Measurements from ENCODE around the gene AVPI1.

AVPI1 gene

DNA sequence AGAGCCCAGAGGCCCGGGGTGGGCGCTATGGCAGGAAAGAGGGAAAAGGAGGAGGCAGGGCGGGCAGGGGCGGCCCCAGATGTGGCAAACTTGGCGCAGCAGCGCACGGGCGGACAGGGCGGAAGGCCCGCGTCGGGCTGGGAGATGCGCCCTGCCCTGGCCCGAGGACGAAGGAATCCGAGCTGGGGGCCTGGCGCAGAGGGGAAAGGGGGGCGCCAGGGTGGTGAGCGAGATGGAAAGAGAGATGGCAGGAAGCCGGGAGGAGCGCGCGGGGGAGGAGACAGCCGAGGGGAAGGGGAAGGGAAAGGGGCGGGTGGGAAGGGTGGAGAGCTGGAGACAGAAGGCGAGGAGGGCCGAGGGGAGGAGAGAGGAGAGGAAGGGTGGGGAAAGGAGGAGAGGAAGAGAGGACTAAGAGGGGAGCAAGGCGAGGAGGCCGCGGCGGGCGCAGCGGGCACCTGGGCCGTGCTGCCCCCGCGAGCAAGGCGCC lies 26.3 kb upstream of the AVPI1 start, which contains the start of gene MARVELD1:
Gene MARVELD1 (plus strand): TSS at position 392 of the 487 bp plus-strand sequence. CDS start 147 bp downstream, outside the sequence.
- H3K4me2 ChIP-seq (ENCODE audit: low read depth, low read length, poor library complexity, severe bottlenecking): peak within 1 kb of the TSS; percentile 45
- no peaks in the 10 kb centered on the region for H3F3A ChIP-seq (ENCODE audit: insufficient read depth)
- no peak within 1 kb of the TSS for H3K27ac ChIP-seq (ENCODE audit: low read depth, low read length)
- H3K9ac ChIP-seq (ENCODE audit: low read length): no peak within 1 kb of the TSS
- no peaks in the 10 kb centered on the region for H3K36me3 ChIP-seq (ENCODE audit: low read length)
- no peaks in the 10 kb centered on the region for H3K27me3 ChIP-seq (ENCODE audit: low read length)
- no peak within 1 kb of the TSS for H3K4me3 ChIP-seq (ENCODE audit: insufficient read depth, low read length, poor library complexity, severe bottlenecking)
- no peak for TF ChIP-seq EZH2phosphoT487 (conservative IDR thresholded peaks at IDR 0.05; ENCODE audit: low read length)
- TF ChIP-seq, protein P1, sequence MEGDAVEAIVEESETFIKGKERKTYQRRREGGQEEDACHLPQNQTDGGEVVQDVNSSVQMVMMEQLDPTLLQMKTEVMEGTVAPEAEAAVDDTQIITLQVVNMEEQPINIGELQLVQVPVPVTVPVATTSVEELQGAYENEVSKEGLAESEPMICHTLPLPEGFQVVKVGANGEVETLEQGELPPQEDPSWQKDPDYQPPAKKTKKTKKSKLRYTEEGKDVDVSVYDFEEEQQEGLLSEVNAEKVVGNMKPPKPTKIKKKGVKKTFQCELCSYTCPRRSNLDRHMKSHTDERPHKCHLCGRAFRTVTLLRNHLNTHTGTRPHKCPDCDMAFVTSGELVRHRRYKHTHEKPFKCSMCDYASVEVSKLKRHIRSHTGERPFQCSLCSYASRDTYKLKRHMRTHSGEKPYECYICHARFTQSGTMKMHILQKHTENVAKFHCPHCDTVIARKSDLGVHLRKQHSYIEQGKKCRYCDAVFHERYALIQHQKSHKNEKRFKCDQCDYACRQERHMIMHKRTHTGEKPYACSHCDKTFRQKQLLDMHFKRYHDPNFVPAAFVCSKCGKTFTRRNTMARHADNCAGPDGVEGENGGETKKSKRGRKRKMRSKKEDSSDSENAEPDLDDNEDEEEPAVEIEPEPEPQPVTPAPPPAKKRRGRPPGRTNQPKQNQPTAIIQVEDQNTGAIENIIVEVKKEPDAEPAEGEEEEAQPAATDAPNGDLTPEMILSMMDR (IDR thresholded peaks at IDR 0.05; ENCODE audit: insufficient read depth, low read length, poor library complexity, severe bottlenecking): no peak
- no peaks in the 10 kb centered on the region for H4K20me1 ChIP-seq (ENCODE audit: low read depth, low read length)
- no peaks in the 10 kb centered on the region for H3K9me3 ChIP-seq (ENCODE audit: insufficient read depth, low read length)
- H3K79me2 ChIP-seq (ENCODE audit: insufficient read depth, low read length): no peaks in the 10 kb centered on the region
- no peak within 1 kb of the TSS for H2AFZ ChIP-seq (ENCODE audit: low read depth, low read length, severe bottlenecking)
- no peaks in the 10 kb centered on the region for H3K9me2 ChIP-seq (replicated peaks; ENCODE audit: insufficient read depth, low read length)

DNA sequence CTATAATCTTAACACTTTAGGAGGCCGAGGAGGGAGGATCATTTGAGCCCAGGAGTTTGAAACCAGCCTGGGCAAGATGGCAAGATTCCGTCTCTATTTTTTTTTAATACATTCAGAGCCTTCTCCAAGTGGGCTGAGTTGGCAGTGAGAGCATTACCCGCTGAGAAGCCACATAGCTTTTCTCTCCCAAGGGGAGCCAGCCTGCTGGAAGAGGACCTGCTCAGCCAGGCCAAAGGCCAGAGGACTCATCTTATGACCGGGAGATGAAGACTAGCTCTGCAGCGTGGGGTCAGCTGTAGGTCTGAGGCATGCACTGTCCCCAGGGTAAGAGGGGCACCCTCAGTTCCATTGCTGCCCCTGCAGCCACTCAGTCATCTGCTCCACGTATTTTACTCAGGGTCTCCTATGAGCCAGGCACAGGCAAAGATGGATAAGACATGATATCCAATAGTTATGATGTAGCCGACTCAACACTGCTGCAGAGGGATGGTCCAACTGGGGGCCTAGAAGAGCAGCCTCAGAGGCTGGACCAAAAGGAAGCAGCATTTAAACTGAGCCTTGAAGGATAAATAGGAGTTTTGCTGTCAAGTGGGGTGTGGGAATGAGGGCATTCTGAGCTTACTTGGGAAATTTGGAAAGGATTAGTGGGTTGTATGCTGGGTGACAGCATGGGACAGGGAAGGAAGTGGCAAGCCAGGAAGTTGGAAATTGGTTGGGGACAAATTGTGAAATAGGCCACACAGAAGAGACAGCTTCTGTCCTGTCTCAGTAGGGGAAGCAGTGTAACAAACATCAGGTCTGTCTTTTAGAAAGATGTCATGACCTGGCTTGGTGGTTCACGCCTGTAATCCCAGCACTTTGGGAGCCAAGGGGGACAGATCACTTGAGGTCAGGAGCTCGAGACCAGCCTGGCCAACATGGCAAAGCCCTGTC lies 24.9 kb upstream of the AVPI1 start:
- Histone ChIP-seq H3K27me3 (ENCODE audit: low read length) (no peaks in the 10 kb centered on the region), H3K27ac (ENCODE audit: low read depth, low read length) (no peak overlapping the region), H4K20me1 (ENCODE audit: low read depth, low read length) (no peaks in the 10 kb centered on the region), H3K9ac (ENCODE audit: low read length) (no peak overlapping the region), H3K4me3 (ENCODE audit: insufficient read depth, low read length, poor library complexity, severe bottlenecking) (no peak overlapping the region), H3F3A (ENCODE audit: insufficient read depth) (no peaks in the 10 kb centered on the region), H3K79me2 (ENCODE audit: insufficient read depth, low read length) (no peaks in the 10 kb centered on the region), H3K9me3 (ENCODE audit: insufficient read depth, low read length) (no peaks in the 10 kb centered on the region), H2AFZ (ENCODE audit: low read depth, low read length, severe bottlenecking) (no peak overlapping the region), H3K4me2 (ENCODE audit: low read depth, low read length, poor library complexity, severe bottlenecking) (no peak overlapping the region), H3K36me3 (ENCODE audit: low read length) (no peaks in the 10 kb centered on the region), H3K9me2 (replicated peaks; ENCODE audit: insufficient read depth, low read length) (no peaks in the 10 kb centered on the region)
- TF ChIP-seq, protein P1 (IDR thresholded peaks at IDR 0.05; ENCODE audit: insufficient read depth, low read length, poor library complexity, severe bottlenecking): no peak
- TF ChIP-seq EZH2phosphoT487 (conservative IDR thresholded peaks at IDR 0.05; ENCODE audit: low read length): no peak

DNA sequence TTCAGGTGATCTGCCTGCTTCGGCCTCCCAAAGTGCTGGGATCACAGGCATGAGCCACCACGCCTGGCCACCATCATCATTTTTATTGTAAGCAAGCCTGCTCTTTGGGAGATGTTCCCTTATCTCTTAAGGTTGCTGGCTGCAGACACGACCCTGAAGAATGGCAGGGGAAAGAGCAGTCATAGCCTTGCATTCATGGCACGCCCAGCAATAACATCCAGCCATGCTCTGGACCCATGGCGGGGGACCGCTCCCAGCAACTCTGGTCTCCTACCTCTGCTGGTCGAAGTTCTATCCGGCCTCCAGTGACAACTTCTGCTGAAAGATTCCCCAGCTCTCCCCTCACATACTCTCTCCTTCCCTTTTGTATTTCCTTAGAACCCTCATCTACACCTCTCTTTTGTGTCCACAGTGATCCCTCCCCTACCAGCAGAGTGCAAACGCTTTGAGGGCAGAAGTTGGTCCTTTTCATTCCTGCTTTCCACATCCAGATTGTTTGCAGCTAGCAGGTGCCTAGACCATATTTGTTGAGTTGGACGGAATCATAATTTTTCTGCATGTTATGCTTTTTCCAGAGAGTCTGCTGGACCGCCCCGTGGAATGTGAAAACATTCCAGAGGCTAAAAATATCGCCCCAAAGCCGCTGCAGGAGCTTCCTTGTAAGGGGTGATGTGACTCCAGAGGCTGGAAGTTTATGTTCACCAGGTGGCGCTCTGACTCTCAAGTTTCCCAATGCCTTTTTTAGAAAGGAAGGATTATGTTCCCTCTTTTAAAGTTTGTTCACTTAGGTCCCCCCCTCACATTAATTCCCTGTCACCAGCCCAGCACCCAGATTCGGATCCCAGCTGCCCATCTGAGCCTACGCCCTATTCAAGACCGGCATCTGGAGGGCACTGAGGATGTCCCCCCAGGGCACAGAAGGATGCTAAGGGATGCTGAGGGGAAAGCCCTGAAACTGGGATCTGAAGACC lies 22.2 kb upstream of the AVPI1 start:
- no peak overlapping the region for H2AFZ ChIP-seq (ENCODE audit: low read depth, low read length, severe bottlenecking)
- H3F3A ChIP-seq (ENCODE audit: insufficient read depth): no peaks in the 10 kb centered on the region
- no peaks in the 10 kb centered on the region for H4K20me1 ChIP-seq (ENCODE audit: low read depth, low read length)
- TF ChIP-seq EZH2phosphoT487 (conservative IDR thresholded peaks at IDR 0.05; ENCODE audit: low read length): no peak
- TF ChIP-seq, protein P1 (IDR thresholded peaks at IDR 0.05; ENCODE audit: insufficient read depth, low read length, poor library complexity, severe bottlenecking): peak; percentile 78
- H3K36me3 ChIP-seq (ENCODE audit: low read length): no peaks in the 10 kb centered on the region
- H3K27ac ChIP-seq (ENCODE audit: low read depth, low read length): no peak overlapping the region
- H3K9me2 ChIP-seq (replicated peaks; ENCODE audit: insufficient read depth, low read length): no peaks in the 10 kb centered on the region
- H3K4me2 ChIP-seq (ENCODE audit: low read depth, low read length, poor library complexity, severe bottlenecking): no peak overlapping the region
- no peaks in the 10 kb centered on the region for H3K27me3 ChIP-seq (ENCODE audit: low read length)
- no peaks in the 10 kb centered on the region for H3K79me2 ChIP-seq (ENCODE audit: insufficient read depth, low read length)
- H3K9me3 ChIP-seq (ENCODE audit: insufficient read depth, low read length): no peaks in the 10 kb centered on the region
- no peak overlapping the region for H3K4me3 ChIP-seq (ENCODE audit: insufficient read depth, low read length, poor library complexity, severe bottlenecking)
- no peak overlapping the region for H3K9ac ChIP-seq (ENCODE audit: low read length)
